ENCODE measurements around the gene NHSL1. TPM values are rescaled to one million over a fixed set of nuclear protein-coding genes. Genes with fewer than 3 reads are reported as not detected.

Gene NHSL1
- total RNA-seq, 2 experiments from 2014 or later = 0.06 to 0.08 TPM

DNA sequence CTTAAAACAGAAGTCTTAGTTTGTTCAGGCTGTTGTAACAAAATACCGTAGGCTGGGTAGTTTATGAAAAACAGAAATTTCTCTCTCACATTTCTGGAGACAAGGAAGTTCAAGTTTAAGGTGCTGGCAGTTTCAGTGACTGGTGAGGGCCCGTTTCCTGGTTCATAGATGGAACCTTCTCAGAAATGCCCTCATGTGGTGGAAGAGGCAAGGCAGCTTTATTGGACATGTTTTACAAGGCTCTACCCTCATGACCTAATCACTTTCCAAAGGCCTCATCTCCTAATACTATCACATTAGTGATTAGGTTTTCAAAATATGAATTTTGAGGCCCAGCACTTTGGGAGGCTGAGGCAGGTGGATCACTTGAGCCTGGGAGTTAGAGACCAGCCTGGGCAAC, 92.9 kb downstream of the NHSL1 start:
- H3K27ac ChIP-seq (ENCODE audit: low read depth in 1 of 2, low read length in 2 of 2) = no peak overlapping the region
- peaks cover 54% of the 10 kb centered on the region for H3K36me3 ChIP-seq (ENCODE audit: insufficient read depth, low read length)
- no peaks in the 10 kb centered on the region for H3K9me3 ChIP-seq (ENCODE audit: control insufficient read depth in 1 of 2, insufficient read depth in 1 of 2, low read length in 2 of 2)
- H3K4me1 ChIP-seq (ENCODE audit: insufficient read depth, low read length) = peaks cover 27% of the 10 kb centered on the region
- Mint-ChIP-seq H3K4me3 (peak overlapping the region; percentile 18), H3K9me3 (no peaks in the 10 kb centered on the region), H3K27ac (peak overlapping the region; percentile 86), H3K27me3 (no peaks in the 10 kb centered on the region), H3K4me1 (ENCODE audit: low read depth) (peaks cover 21% of the 10 kb centered on the region), H3K36me3 (ENCODE audit: low read depth) (peaks cover 51% of the 10 kb centered on the region)
- POLR2A ChIA-PET = interaction anchor here (0.9 to 4.6 kb wide), 2 partner anchors 16 to 49 kb away, joined by 3 to 28 read pairs; no protein-coding TSS in a partner anchor
- CTCF ChIA-PET = no interaction called here
- H3K4me3 ChIP-seq (ENCODE audit: low read length) = no peak overlapping the region
- no peak for ATAC-seq (ENCODE audit: poor library complexity)
- TF ChIP-seq, protein P1, sequence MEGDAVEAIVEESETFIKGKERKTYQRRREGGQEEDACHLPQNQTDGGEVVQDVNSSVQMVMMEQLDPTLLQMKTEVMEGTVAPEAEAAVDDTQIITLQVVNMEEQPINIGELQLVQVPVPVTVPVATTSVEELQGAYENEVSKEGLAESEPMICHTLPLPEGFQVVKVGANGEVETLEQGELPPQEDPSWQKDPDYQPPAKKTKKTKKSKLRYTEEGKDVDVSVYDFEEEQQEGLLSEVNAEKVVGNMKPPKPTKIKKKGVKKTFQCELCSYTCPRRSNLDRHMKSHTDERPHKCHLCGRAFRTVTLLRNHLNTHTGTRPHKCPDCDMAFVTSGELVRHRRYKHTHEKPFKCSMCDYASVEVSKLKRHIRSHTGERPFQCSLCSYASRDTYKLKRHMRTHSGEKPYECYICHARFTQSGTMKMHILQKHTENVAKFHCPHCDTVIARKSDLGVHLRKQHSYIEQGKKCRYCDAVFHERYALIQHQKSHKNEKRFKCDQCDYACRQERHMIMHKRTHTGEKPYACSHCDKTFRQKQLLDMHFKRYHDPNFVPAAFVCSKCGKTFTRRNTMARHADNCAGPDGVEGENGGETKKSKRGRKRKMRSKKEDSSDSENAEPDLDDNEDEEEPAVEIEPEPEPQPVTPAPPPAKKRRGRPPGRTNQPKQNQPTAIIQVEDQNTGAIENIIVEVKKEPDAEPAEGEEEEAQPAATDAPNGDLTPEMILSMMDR (IDR thresholded peaks at IDR 0.05) = no peak
- intact Hi-C loops (cut with DNase I, micrococcal nuclease) = loop anchor here (5.0 to 10.0 kb wide), 6 partner anchors 289 to 1182 kb away; partner anchors contain the start of gene CITED2 (in 1 of the 2)
- no peaks in the 10 kb centered on the region for H3K27me3 ChIP-seq (ENCODE audit: control insufficient read depth in 1 of 2, insufficient read depth in 2 of 2, low read length in 2 of 2)
- DNase-seq = peak in 1 of 14 experiments; percentile 22

DNA sequence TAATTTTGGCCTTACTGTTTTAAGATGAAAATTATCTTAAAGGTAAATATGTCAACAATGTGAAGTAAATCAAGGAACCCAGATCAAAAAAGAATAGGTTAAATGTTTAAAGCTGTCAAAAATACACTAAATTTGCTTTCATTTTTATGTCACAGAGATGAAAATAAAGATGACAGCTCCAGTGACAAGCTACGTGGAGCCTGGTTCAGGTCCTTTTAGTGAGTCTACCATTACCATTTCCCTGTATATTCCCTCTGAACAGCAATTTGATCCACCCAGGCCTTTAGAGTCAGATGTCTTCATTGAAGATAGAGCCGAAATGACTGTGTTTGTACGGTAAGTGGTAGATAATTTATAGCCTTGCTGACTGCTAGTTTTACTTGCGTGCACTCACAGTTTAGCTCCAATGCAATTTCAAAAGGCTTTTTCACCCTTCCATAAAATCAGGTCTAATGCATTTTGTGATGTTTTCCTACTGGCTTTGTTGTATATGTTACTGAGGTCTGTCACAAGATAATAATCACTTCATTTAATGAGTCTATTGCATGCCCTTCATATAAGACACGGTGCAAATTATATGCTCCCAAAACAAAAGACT, 93.4 kb downstream of the NHSL1 start:
- peaks cover 49% of the 10 kb centered on the region for H3K36me3 ChIP-seq (ENCODE audit: insufficient read depth, low read length)
- Mint-ChIP-seq H3K36me3 (ENCODE audit: low read depth) (peaks cover 46% of the 10 kb centered on the region), H3K4me3 (peak overlapping the region; percentile 32), H3K27ac (peak overlapping the region; percentile 86), H3K4me1 (ENCODE audit: low read depth) (peaks cover 21% of the 10 kb centered on the region), H3K27me3 (no peaks in the 10 kb centered on the region), H3K9me3 (no peaks in the 10 kb centered on the region)
- no peaks in the 10 kb centered on the region for H3K9me3 ChIP-seq (ENCODE audit: control insufficient read depth in 1 of 2, insufficient read depth in 1 of 2, low read length in 2 of 2)
- ChIA-PET POLR2A (interaction anchor here (0.9 to 4.6 kb wide), 3 partner anchors 8 to 50 kb away, joined by 3 to 28 read pairs (median 6); no protein-coding TSS in a partner anchor), CTCF (interaction anchor here (1.4 kb wide), 1 partner anchor 23 kb away, joined by 3 read pairs; no protein-coding TSS in a partner anchor)
- no peaks in the 10 kb centered on the region for H3K27me3 ChIP-seq (ENCODE audit: control insufficient read depth in 1 of 2, insufficient read depth in 2 of 2, low read length in 2 of 2)
- ATAC-seq (ENCODE audit: poor library complexity) (no peak), DNase-seq (no peak)
- H3K27ac ChIP-seq (ENCODE audit: low read depth in 1 of 2, low read length in 2 of 2) = no peak overlapping the region
- TF ChIP-seq, protein P1 (IDR thresholded peaks at IDR 0.05) = no peak
- no peak overlapping the region for H3K4me3 ChIP-seq (ENCODE audit: low read length)
- peaks cover 27% of the 10 kb centered on the region for H3K4me1 ChIP-seq (ENCODE audit: insufficient read depth, low read length)
- intact Hi-C loops (cut with DNase I, micrococcal nuclease) = loop anchor here (2.0 to 10.0 kb wide), 7 partner anchors 51 to 1181 kb away; partner anchors contain the start of gene CITED2 (in 1 of the 2)

DNA sequence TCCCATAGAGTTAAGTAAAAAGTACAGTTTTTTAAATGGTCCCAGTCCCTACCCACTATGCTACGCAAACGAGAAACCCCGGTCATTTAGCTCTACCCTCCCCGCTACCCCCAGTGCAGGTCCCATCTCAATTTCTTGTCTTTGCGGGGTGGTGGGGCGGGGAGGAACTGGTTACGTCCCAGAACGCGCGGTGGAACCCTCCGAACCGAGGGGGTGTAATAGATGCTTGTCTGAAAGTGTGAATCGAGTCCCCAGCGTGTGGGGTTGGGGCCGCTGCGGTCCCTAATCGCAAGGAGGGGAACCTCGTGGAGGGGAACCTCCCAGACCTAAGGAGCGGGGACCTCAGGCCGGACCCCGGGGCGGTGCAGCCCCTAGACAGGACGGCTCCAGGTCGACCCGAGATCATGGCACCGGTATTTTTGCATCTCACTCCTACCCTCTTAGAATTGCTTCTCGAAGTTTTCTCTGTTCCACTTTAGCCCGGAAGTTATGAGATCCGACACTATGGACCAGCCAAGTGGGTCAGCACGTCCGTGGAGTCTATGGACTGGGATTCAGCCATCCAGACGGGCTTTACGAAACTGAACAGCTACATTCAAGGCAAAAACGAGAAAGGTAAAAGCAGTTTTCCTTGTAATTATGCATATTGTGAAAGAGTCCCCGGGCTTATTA, 94.5 kb downstream of the NHSL1 start:
- Mint-ChIP-seq H3K9me3 (no peaks in the 10 kb centered on the region), H3K27ac (peak overlapping the region; percentile 86), H3K36me3 (ENCODE audit: low read depth) (peaks cover 36% of the 10 kb centered on the region), H3K4me3 (peak overlapping the region; percentile 87), H3K4me1 (ENCODE audit: low read depth) (peaks cover 21% of the 10 kb centered on the region), H3K27me3 (no peaks in the 10 kb centered on the region)
- TF ChIP-seq, protein P1 (IDR thresholded peaks at IDR 0.05) = no peak
- DNase-seq (peak in 12 of 14 experiments; percentile 1 to 63 (median 22)), ATAC-seq (ENCODE audit: poor library complexity) (no peak)
- H3K36me3 ChIP-seq (ENCODE audit: insufficient read depth, low read length) = peaks cover 38% of the 10 kb centered on the region
- H3K4me3 ChIP-seq (ENCODE audit: low read length) = peak overlapping the region; percentile 91
- H3K9me3 ChIP-seq (ENCODE audit: control insufficient read depth in 1 of 2, insufficient read depth in 1 of 2, low read length in 2 of 2) = no peaks in the 10 kb centered on the region
- H3K27ac ChIP-seq (ENCODE audit: low read depth in 1 of 2, low read length in 2 of 2) = peak overlapping the region; percentile 53 to 61
- POLR2A ChIA-PET = interaction anchor here (0.9 to 4.6 kb wide), 7 partner anchors 9 to 970 kb away, joined by 3 to 28 read pairs (median 6); partner anchors contain the start of genes CCDC28A and CITED2
- intact Hi-C loops (cut with DNase I, micrococcal nuclease) = loop anchor here (2.0 to 10.0 kb wide), 8 partner anchors 52 to 1180 kb away; partner anchors contain the start of genes CCDC28A (in 1 of the 2) and CITED2 (in 1 of the 2)
- H3K27me3 ChIP-seq (ENCODE audit: control insufficient read depth in 1 of 2, insufficient read depth in 2 of 2, low read length in 2 of 2) = no peaks in the 10 kb centered on the region
- peaks cover 27% of the 10 kb centered on the region for H3K4me1 ChIP-seq (ENCODE audit: insufficient read depth, low read length)
- CTCF ChIA-PET = interaction anchor here (0.7 to 1.4 kb wide), 3 partner anchors 24 to 706 kb away, joined by 3 read pairs; no protein-coding TSS in a partner anchor
